Suprapubic skin (tissue), 4 donors: ENCODE measurements around the gene MBLAC1. TPM values are rescaled to one million over a fixed set of nuclear protein-coding genes. Genes with fewer than 3 reads are reported as not detected.
A peak's percentile ranks its signal among the peaks of the same experiment; 100 is the strongest.
"Not testable (repeated sequence)": the region's sequence is repeated elsewhere in the genome, so short reads cannot be mapped to it uniquely, and the experiment has no call there.

Experiments
- DNase-seq, 2 donors: peaks; one replicate each; pipeline ENCODE4 v3.0.0-alpha.2; 2019; ENCODE audit warnings: low spot score in 2 of 2
- H3K27ac ChIP-seq: fragments of 200-600 bp; sonication (generic); one replicate; pipeline ENCODE4 v1.5.1; 2019
- H3K27me3 ChIP-seq: fragments of 200-600 bp; sonication (generic); one replicate; pipeline ENCODE4 v1.5.1; 2019
- H3K36me3 ChIP-seq: fragments of 200-600 bp; sonication (generic); one replicate; pipeline ENCODE4 v1.5.1; 2019
- H3K4me1 ChIP-seq: fragments of 200-600 bp; sonication (generic); one replicate; pipeline ENCODE4 v1.5.1; 2019
- H3K4me3 ChIP-seq: fragments of 200-600 bp; sonication (generic); one replicate; pipeline ENCODE4 v1.5.1; 2019; ENCODE audit warnings: mild to moderate bottlenecking
- H3K9me3 ChIP-seq: fragments of 200-600 bp; sonication (generic); one replicate; pipeline ENCODE4 v1.5.1; 2019
- EP300 ChIP-seq: sonication (generic); formaldehyde crosslinking; IDR thresholded peaks from one replicate; pipeline ENCODE4 v1.6.1; 2017; ENCODE audit warnings: antibody characterized with exemption
- POLR2A ChIP-seq, 2 donors: fragments of 450-650 bp; IDR thresholded peaks; one replicate each; pipeline ENCODE4 v1.6.1; 2017; ENCODE audit warnings: antibody characterized with exemption in 2 of 2, mild to moderate bottlenecking in 2 of 2, moderate library complexity in 2 of 2
- POLR2AphosphoS5 ChIP-seq, 3 donors: sonication (generic); formaldehyde crosslinking; IDR thresholded peaks; one replicate each; pipeline ENCODE4 v1.6.1; 2017; ENCODE audit warnings: antibody characterized with exemption in 3 of 3
- WGBS: methylation state at CpG from one replicate; pipeline ENCODE4 v1.1.5; 2018; 5-methylcytosine and 5-hydroxymethylcytosine counted together
- total RNA-seq, 4 donors: library from RNA; depleted of rRNA; stranded (reverse); fragments of >200 nt; gene quantifications; one replicate each; pipeline ENCODE4 v1.1.0, GENCODE V29; 2016
- TF ChIP-seq, protein P1 (sequence below), 2 donors: fragments of 200-600 bp in 1 of 2; fragments of 450-650 bp in 1 of 2; sonication (generic) in 1 of 2; IDR thresholded peaks; one replicate each; pipeline ENCODE4 v1.5.1; 2016 to 2019; ENCODE audit warnings: antibody characterized with exemption in 2 of 2, mild to moderate bottlenecking in 1 of 2, moderate library complexity in 1 of 2

Gene MBLAC1
- total RNA-seq, 4 donors from 2014 or later = 2.6 to 6.2 (median 3.6) TPM

DNA sequence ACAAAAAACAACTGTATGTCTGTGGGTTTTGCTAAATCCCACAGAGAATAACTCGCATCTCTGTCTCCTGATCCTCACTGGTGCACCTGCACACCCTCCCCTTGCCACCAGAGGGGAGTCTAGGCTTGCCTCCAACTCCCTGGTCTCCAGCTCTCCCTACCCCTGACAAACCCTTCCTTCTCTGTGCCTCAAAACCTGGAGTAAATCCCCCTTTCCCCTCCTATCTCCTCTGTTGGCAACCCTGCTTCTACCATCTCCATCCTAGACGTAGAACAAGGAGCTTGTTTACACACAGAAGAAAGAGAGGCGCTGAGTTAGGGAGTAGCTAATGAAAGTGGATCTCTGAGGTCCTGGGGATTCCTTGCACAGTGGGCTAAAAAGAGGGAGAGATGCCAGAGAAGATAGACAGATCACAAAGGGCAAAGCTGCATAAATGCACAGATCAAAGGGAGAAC lies 6.0 kb downstream of the MBLAC1 start:
- Histone ChIP-seq H3K36me3 (no peaks in the 10 kb centered on the region), H3K9me3 (no peaks in the 10 kb centered on the region), H3K27ac (no peak overlapping the region), H3K4me1 (peaks cover 18% of the 10 kb centered on the region), H3K27me3 (no peaks in the 10 kb centered on the region), H3K4me3 (no peak overlapping the region)
- TF ChIP-seq POLR2AphosphoS5 (IDR thresholded peaks at IDR 0.05) = no peak
- TF ChIP-seq, protein P1, sequence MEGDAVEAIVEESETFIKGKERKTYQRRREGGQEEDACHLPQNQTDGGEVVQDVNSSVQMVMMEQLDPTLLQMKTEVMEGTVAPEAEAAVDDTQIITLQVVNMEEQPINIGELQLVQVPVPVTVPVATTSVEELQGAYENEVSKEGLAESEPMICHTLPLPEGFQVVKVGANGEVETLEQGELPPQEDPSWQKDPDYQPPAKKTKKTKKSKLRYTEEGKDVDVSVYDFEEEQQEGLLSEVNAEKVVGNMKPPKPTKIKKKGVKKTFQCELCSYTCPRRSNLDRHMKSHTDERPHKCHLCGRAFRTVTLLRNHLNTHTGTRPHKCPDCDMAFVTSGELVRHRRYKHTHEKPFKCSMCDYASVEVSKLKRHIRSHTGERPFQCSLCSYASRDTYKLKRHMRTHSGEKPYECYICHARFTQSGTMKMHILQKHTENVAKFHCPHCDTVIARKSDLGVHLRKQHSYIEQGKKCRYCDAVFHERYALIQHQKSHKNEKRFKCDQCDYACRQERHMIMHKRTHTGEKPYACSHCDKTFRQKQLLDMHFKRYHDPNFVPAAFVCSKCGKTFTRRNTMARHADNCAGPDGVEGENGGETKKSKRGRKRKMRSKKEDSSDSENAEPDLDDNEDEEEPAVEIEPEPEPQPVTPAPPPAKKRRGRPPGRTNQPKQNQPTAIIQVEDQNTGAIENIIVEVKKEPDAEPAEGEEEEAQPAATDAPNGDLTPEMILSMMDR (IDR thresholded peaks at IDR 0.05) = peak; percentile 86 to 88
- no peak for DNase-seq
- 35% methylated on average over 3 of the region's 3 CpGs for WGBS

DNA sequence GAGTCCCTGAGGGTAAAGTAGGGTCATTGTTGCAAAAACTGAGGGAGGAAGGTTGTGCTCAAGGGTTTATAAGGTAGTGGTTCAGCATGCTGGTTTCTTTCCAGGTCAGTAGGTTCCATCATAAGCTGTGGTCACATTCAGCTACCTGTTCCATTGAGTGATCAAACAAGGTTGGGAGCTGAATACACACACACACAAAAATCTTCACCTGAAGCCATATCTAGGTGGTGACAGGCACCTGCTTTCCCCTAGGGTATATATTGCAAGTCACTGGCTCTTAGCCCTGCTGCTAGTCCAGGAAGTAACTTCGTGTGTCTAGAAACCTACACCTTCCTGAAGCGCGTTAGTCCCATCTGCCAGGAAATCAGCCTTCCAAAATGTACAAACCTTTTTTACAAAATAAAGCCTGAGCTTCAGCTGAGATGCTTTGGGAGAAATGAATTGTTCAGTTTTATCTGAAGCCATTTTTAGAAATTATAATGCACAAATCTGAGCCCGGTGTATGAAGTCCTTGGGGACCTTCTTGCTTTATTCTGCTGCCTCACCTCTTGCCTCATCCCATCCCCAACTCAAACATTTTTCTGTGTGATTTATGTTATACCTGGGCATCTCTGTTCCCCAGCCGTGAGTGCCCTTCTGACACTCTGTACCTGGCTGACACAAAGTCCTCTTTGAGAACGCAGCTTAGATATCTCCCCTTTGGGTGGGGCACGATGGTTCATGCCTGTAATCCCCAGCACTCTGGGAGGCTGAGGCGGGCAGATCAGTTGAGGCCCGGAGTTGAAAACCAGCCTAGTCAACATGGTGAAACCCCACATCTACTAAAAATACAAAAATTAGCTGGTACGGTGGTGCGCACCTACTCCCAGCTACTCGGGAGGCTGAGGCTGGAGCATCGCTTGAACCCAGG lies 11.3 kb downstream of the MBLAC1 start:
- no peak for TF ChIP-seq POLR2AphosphoS5 (IDR thresholded peaks at IDR 0.05)
- no peak for TF ChIP-seq EP300
- no peak for TF ChIP-seq POLR2A (IDR thresholded peaks at IDR 0.05)
- TF ChIP-seq, protein P1 (IDR thresholded peaks at IDR 0.05) = no peak
- 67% methylated on average over 13 of the region's 13 CpGs for WGBS
- H3K27ac ChIP-seq = no peak overlapping the region

DNA sequence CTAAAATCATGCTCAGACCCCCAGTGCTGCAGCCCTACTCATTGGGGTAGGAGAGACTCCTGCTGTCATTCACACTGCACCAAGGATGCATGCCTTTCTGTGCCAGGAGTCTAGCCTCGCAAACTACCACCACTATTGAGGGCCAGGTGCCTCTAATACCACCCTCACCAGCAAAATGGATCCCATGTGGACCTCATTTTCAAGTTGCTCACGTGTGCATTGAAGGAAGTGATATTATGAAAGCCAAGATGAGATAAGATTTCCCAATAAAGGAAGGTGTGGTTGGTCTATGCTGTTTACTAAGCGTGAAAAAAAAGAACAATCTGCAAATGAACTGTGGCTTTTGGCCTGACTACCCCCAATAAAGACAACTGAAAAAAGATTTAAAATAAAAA lies 14.8 kb downstream of the MBLAC1 start:
- Histone ChIP-seq H3K9me3 (no peaks in the 10 kb centered on the region), H3K4me3 (no peak overlapping the region), H3K4me1 (no peaks in the 10 kb centered on the region), H3K27me3 (no peaks in the 10 kb centered on the region), H3K36me3 (no peaks in the 10 kb centered on the region), H3K27ac (peak overlapping the region; percentile 25)
- 31% methylated on average over 3 of the region's 3 CpGs for WGBS
- TF ChIP-seq POLR2AphosphoS5 (IDR thresholded peaks at IDR 0.05) = no peak
- TF ChIP-seq, protein P1 (IDR thresholded peaks at IDR 0.05) = no peak
- no peak for DNase-seq

More for the DNA sequence above, 11.3 kb downstream of the MBLAC1 start:
- Histone ChIP-seq H3K36me3 (no peaks in the 10 kb centered on the region), H3K4me3 (no peak overlapping the region), H3K27me3 (no peaks in the 10 kb centered on the region), H3K4me1 (no peaks in the 10 kb centered on the region), H3K9me3 (no peaks in the 10 kb centered on the region)
- no peak for DNase-seq

DNA sequence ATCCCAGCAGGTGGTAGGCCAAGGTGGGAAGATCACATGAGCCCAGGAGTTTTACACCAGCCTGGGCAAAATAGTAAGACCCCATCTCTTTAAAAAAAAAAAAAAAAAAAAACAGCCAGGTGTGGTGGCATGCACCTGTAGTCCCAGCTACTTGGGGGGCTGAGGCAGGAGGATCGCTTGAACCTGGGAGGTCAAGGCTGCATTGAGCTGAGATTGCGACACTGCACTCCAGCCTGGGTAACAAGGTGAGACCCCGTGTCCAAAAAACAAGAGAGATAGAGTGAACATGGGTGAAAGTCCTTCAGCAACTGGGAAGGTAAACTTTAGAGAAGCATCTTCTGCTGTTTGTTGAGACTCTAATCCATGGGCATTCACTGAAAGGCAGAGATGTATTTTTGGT lies 15.7 kb downstream of the MBLAC1 start:
- H3K36me3 ChIP-seq = no peaks in the 10 kb centered on the region
- WGBS = 93% methylated on average over 3 of the region's 3 CpGs
- TF ChIP-seq EP300 = no peak
- no peak for TF ChIP-seq POLR2A (IDR thresholded peaks at IDR 0.05)
- TF ChIP-seq POLR2AphosphoS5 (IDR thresholded peaks at IDR 0.05) = no peak
- TF ChIP-seq, protein P1 (IDR thresholded peaks at IDR 0.05) = no peak

DNA sequence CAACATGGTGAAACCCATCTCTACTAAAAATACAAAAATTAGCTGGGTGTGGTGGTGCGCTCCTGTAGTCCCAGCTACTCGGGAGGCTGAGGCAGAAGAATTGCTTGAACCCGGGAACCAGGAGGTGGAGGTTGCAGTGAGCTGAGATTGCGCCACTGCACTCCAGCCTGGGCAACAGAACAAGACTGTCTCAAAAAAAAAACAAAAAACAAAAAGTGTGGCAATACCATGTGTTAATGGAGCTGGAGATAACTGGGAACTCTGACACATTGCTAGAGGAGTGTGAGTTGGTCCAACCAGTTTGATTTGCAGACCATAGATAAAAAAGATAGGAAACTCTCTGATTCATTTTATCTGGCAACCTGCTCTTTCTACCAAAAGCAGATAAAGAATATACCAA lies 19.6 kb downstream of the MBLAC1 start:
- not testable (repeated sequence) for DNase-seq, H3K36me3 ChIP-seq, H3K27me3 ChIP-seq, H3K4me3 ChIP-seq, H3K27ac ChIP-seq, H3K9me3 ChIP-seq
- peaks cover 28% of the 10 kb centered on the region for H3K4me1 ChIP-seq
- WGBS = 66% methylated on average over 4 of the region's 4 CpGs

More for the DNA sequence above, 15.7 kb downstream of the MBLAC1 start:
- Histone ChIP-seq H3K9me3 (no peaks in the 10 kb centered on the region), H3K4me3 (no peak overlapping the region), H3K27me3 (no peaks in the 10 kb centered on the region), H3K4me1 (peaks cover 5% of the 10 kb centered on the region), H3K27ac (no peak overlapping the region)
- DNase-seq = no peak
